Measurements from ENCODE around the gene TCP11L2.

DNA sequence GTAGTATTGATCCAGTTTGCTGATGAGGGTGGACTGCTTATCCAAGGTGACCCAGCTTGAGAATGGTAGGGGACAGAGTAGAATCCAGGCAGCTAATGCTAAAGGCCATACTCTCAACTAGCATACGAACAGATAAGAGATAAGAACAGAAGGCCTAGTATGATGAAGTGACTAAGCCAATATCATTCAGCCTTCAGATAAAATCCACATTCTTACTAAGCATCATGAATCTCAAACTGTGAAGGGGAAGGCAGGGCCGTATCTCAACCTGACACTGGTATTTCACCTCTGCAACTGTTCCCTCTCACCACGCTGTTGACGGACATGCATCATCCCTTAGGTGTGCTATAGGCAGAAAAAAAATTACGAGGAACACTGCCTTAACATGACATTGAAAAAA, 46.6 kb upstream of the TCP11L2 start:
- TF ChIP-seq, protein P1, sequence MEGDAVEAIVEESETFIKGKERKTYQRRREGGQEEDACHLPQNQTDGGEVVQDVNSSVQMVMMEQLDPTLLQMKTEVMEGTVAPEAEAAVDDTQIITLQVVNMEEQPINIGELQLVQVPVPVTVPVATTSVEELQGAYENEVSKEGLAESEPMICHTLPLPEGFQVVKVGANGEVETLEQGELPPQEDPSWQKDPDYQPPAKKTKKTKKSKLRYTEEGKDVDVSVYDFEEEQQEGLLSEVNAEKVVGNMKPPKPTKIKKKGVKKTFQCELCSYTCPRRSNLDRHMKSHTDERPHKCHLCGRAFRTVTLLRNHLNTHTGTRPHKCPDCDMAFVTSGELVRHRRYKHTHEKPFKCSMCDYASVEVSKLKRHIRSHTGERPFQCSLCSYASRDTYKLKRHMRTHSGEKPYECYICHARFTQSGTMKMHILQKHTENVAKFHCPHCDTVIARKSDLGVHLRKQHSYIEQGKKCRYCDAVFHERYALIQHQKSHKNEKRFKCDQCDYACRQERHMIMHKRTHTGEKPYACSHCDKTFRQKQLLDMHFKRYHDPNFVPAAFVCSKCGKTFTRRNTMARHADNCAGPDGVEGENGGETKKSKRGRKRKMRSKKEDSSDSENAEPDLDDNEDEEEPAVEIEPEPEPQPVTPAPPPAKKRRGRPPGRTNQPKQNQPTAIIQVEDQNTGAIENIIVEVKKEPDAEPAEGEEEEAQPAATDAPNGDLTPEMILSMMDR (IDR thresholded peaks at IDR 0.05; ENCODE audit: poor library complexity, severe bottlenecking): no peak
- TF ChIP-seq RAD21 (conservative IDR thresholded peaks at IDR 0.05): no peak

All from neural cell (in vitro differentiated cells).